CD1c-positive myeloid dendritic cell (primary cell): ENCODE measurements around the gene AQP5.

Experiments used
- DNase-seq: peaks from one replicate; pipeline ENCODE4 v3.0.0-alpha.2; 2016; ENCODE audit errors: extremely low spot score

The AQP5 gene

GRCh38 chr12:49950273-49951251 is 11.1 kb upstream of the AQP5 start, which contains the start of gene AQP2:
TSS of gene AQP2 (plus strand) at chr12:49950737. CDS start at chr12:49950831, 94 bp downstream.
- no peak for DNase-seq

GRCh38 chr12:49951411-49952240 is 10.0 kb upstream of the AQP5 start:
- DNase-seq: peak; percentile 29

- DNase-seq: peak; percentile 38
Observed at GRCh38 chr12:49952391-49953055, 9.1 kb upstream of the AQP5 start.

GRCh38 chr12:49953151-49953550 is 8.5 kb upstream of the AQP5 start:
- no peak for DNase-seq

- DNase-seq: no peak
Observed at GRCh38 chr12:49953961-49954846, 7.5 kb upstream of the AQP5 start.

GRCh38 chr12:49954863-49955830 is 6.5 kb upstream of the AQP5 start:
- no peak for DNase-seq

- peak; percentile 35 for DNase-seq
Observed at GRCh38 chr12:49955899-49956662, 5.6 kb upstream of the AQP5 start.

GRCh38 chr12:49956663-49957569 is 4.8 kb upstream of the AQP5 start:
- no peak for DNase-seq

GRCh38 chr12:49957570-49957967 is 4.1 kb upstream of the AQP5 start:
- DNase-seq: no peak

- DNase-seq: no peak
Observed at GRCh38 chr12:49959685-49960473, 1.8 kb upstream of the AQP5 start.

GRCh38 chr12:49960474-49961110 is 1.1 kb upstream of the AQP5 start:
- no peak for DNase-seq

GRCh38 chr12:49961993-49962764 is 507 bp downstream of the AQP5 start:
- DNase-seq: no peak

- no peak for DNase-seq
Observed at GRCh38 chr12:49962861-49963765, 1.4 kb downstream of the AQP5 start.

GRCh38 chr12:49963976-49964815 is 2.5 kb downstream of the AQP5 start:
- DNase-seq: no peak
